B cell (primary cell): ENCODE data around the gene ABCA4.

Experiments used
- EZH2 ChIP-seq: IDR thresholded peaks from 2 replicates; pipeline ENCODE4 v1.6.1; 2012; ENCODE audit warnings: borderline replicate concordance, low read depth, mild to moderate bottlenecking, moderate library complexity, low read length; ENCODE audit not compliant: insufficient read depth, poor library complexity, severe bottlenecking
- TF ChIP-seq, protein P1 (sequence below): fragments of 200-600 bp; IDR thresholded peaks from one replicate; pipeline ENCODE4 v1.8.0; 2022; ENCODE audit warnings: antibody characterized with exemption, mild to moderate bottlenecking

DNA sequence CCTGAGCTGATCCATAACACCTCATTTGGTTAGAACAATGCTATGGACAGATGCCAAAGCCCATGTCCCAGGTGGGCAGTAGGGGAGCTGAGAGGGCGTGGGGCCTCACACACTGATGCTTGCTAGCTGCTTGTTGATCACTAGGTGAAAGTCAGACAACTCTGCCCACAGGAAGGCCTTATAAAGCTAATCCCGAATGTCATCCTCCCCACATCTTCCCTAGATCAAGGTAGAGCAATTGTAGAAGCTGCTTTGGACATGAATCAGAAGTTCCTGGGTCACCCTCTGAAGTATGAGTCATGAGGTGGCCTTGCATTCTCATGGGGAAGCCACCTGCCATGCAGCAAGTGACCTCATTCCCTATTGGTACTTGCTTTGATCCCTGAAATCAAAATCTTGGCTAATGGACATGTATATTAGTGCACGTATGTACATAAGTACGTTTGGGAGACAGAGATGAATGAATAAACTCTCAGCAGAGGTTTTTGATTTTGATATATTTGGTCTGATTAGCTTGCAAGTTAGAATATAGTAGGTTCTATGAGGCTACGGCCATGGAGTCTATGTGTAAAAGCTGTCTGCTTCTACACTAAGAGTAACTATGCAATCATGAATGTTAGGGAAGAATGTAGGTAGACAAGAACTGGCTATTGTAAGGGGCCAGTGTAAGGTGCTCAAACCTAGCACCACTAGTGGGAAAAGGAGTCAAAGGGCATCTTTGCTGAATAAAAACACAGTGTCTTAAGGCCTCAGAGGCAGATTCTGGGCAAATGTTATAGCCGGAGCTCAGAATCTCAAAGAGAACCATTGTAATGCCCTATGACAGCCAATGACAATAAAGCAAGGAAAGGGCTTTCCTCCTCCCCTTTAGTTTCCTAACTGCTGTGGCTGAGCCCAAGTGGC lies 52.6 kb downstream of the ABCA4 start:
- TF ChIP-seq, protein P1, sequence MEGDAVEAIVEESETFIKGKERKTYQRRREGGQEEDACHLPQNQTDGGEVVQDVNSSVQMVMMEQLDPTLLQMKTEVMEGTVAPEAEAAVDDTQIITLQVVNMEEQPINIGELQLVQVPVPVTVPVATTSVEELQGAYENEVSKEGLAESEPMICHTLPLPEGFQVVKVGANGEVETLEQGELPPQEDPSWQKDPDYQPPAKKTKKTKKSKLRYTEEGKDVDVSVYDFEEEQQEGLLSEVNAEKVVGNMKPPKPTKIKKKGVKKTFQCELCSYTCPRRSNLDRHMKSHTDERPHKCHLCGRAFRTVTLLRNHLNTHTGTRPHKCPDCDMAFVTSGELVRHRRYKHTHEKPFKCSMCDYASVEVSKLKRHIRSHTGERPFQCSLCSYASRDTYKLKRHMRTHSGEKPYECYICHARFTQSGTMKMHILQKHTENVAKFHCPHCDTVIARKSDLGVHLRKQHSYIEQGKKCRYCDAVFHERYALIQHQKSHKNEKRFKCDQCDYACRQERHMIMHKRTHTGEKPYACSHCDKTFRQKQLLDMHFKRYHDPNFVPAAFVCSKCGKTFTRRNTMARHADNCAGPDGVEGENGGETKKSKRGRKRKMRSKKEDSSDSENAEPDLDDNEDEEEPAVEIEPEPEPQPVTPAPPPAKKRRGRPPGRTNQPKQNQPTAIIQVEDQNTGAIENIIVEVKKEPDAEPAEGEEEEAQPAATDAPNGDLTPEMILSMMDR = no peak
- no peak for TF ChIP-seq EZH2
